Type B pancreatic cell (in vitro differentiated cells): Measurements from ENCODE around the gene MAGI1. TPM values are rescaled to one million over a fixed set of nuclear protein-coding genes. Genes with fewer than 3 reads are reported as not detected.

Experiments used
- DNase-seq: peaks from one replicate; pipeline ENCODE4 v3.0.0; 2021; ENCODE audit warnings: mixed read lengths; ENCODE audit not compliant: unreplicated experiment; ENCODE audit errors: extremely low spot score
- H3K27ac Mint-ChIP-seq: 2 replicates; pipeline ENCODE4 v1.8.0; 2021; ENCODE audit warnings: mild to moderate bottlenecking, mixed read lengths
- H3K27me3 Mint-ChIP-seq: 2 replicates; pipeline ENCODE4 v1.8.0; 2021; ENCODE audit warnings: mixed read lengths
- H3K36me3 Mint-ChIP-seq: 2 replicates; pipeline ENCODE4 v1.8.0; 2021; ENCODE audit warnings: mixed read lengths
- H3K4me1 Mint-ChIP-seq: one replicate; pipeline ENCODE4 v1.8.0; 2021; ENCODE audit warnings: mixed read lengths; ENCODE audit not compliant: unreplicated experiment
- H3K4me3 Mint-ChIP-seq: 2 replicates; pipeline ENCODE4 v1.8.0; 2021; ENCODE audit warnings: mild to moderate bottlenecking, mixed read lengths
- H3K9me3 Mint-ChIP-seq: 2 replicates; pipeline ENCODE4 v1.8.0; 2021; ENCODE audit warnings: mixed read lengths
- total RNA-seq: library from RNA; stranded (reverse); gene quantifications from 2 replicates; pipeline ENCODE4 v1.2.1, GENCODE V29; 2021; ENCODE audit warnings: low replicate concordance
- TF ChIP-seq, protein P1 (sequence below): fragments of 200-600 bp; sonication (generic); conservative IDR thresholded peaks from 2 replicates; pipeline ENCODE4 v1.5.0; 2021; ENCODE audit warnings: antibody characterized with exemption, mild to moderate bottlenecking

MAGI1 gene
- total RNA-seq, 1 donor from 2014 or later, result 53.1 TPM

DNA sequence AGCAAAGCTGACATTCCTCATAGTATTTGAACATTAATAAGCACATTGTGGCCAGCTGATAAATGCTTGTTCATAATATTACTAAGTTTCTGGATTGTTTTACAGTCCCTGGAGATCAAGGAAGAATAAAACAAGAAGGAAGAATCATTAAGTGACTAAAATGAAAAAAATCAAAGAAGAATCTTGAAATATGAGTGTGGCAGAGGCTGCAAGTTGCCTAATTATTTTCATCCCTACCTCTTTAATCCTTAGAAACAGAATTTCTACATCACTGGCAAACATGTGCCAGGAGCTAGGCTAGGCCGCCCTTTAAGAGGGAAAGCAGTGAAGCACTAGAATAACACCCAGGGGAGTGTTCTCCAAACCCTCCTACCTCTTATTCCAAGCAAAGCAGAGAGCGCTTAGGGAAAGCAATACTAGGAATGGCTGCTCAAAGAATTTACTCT is 98.9 kb downstream of the MAGI1 start:
- H3K4me1 Mint-ChIP-seq, result peaks cover 25% of the 10 kb centered on the region
- H3K27ac Mint-ChIP-seq, result no peak overlapping the region
- DNase-seq, result no peak
- peaks cover 4% of the 10 kb centered on the region for H3K9me3 Mint-ChIP-seq
- TF ChIP-seq, protein P1, sequence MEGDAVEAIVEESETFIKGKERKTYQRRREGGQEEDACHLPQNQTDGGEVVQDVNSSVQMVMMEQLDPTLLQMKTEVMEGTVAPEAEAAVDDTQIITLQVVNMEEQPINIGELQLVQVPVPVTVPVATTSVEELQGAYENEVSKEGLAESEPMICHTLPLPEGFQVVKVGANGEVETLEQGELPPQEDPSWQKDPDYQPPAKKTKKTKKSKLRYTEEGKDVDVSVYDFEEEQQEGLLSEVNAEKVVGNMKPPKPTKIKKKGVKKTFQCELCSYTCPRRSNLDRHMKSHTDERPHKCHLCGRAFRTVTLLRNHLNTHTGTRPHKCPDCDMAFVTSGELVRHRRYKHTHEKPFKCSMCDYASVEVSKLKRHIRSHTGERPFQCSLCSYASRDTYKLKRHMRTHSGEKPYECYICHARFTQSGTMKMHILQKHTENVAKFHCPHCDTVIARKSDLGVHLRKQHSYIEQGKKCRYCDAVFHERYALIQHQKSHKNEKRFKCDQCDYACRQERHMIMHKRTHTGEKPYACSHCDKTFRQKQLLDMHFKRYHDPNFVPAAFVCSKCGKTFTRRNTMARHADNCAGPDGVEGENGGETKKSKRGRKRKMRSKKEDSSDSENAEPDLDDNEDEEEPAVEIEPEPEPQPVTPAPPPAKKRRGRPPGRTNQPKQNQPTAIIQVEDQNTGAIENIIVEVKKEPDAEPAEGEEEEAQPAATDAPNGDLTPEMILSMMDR, result no peak
- H3K36me3 Mint-ChIP-seq, result no peaks in the 10 kb centered on the region
- H3K4me3 Mint-ChIP-seq, result no peak overlapping the region
- no peaks in the 10 kb centered on the region for H3K27me3 Mint-ChIP-seq

DNA sequence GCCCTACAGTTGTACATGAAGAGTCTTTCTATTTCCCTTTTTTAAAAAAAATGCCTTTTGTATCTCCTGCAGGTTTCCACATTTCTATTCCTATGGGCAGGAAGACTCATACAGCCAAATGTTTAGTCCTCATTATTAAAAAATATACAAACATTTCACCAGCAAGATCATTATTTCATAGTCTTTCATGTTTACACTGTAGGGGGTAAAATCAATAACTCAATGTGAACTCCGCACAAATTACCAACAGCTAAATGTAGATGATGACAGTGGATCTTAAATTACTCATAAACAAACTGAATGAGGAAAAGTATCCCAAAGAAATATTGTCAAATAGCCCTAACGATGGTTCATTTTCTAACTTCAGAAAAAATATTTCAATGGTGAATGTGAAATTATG is 99.5 kb downstream of the MAGI1 start:
- Mint-ChIP-seq H3K36me3 (no peaks in the 10 kb centered on the region), H3K9me3 (peaks cover 5% of the 10 kb centered on the region), H3K4me3 (no peak overlapping the region), H3K27ac (no peak overlapping the region), H3K4me1 (peaks cover 26% of the 10 kb centered on the region), H3K27me3 (no peaks in the 10 kb centered on the region)
- TF ChIP-seq, protein P1, result no peak
- DNase-seq, result no peak

DNA sequence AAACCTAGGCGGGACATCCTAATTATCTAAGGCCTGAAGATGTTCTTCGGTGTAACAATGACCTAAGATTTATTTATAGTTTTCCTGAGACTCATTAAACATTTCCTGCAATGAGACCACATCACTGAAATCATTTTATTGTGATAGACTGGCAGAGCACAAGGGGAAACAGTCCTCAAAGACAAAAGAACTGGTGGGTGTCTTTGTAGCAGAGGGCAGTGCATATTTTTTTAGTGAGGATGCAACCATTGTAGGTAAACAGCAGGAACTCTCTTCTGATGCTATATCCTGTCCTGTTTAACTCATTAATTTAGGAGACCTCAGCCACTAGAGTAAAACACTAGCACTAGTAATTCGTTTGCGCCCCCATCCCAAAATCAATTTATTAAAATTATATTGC is 100.0 kb downstream of the MAGI1 start:
- DNase-seq, result no peak
- TF ChIP-seq, protein P1, result no peak
- H3K27me3 Mint-ChIP-seq, result no peaks in the 10 kb centered on the region
- no peak overlapping the region for H3K4me3 Mint-ChIP-seq
- peaks cover 5% of the 10 kb centered on the region for H3K9me3 Mint-ChIP-seq
- H3K27ac Mint-ChIP-seq, result no peak overlapping the region
- H3K4me1 Mint-ChIP-seq, result peaks cover 26% of the 10 kb centered on the region
- H3K36me3 Mint-ChIP-seq, result no peaks in the 10 kb centered on the region

DNA sequence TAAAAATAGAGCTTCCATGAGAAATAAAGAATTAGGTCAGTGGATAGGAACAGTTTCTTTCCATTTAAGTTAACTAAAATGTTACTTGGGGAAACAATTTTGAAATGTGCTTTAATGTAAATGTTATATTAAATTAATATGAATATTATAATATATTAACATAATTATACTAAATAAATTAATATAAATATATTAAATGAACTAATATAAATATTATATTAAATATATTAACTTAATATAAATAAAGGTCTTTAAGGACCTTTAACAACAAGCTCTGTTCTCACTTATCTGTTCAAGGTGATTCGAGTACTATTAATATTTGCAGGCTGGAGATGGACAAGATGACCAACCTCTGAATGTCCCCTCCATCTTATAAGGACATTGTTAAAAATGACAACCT is 100.6 kb downstream of the MAGI1 start:
- Mint-ChIP-seq H3K36me3 (peaks cover 3% of the 10 kb centered on the region), H3K27me3 (no peaks in the 10 kb centered on the region), H3K27ac (no peak overlapping the region), H3K4me3 (no peak overlapping the region), H3K4me1 (peaks cover 26% of the 10 kb centered on the region), H3K9me3 (peaks cover 5% of the 10 kb centered on the region)
- TF ChIP-seq, protein P1, result no peak
- no peak for DNase-seq

DNA sequence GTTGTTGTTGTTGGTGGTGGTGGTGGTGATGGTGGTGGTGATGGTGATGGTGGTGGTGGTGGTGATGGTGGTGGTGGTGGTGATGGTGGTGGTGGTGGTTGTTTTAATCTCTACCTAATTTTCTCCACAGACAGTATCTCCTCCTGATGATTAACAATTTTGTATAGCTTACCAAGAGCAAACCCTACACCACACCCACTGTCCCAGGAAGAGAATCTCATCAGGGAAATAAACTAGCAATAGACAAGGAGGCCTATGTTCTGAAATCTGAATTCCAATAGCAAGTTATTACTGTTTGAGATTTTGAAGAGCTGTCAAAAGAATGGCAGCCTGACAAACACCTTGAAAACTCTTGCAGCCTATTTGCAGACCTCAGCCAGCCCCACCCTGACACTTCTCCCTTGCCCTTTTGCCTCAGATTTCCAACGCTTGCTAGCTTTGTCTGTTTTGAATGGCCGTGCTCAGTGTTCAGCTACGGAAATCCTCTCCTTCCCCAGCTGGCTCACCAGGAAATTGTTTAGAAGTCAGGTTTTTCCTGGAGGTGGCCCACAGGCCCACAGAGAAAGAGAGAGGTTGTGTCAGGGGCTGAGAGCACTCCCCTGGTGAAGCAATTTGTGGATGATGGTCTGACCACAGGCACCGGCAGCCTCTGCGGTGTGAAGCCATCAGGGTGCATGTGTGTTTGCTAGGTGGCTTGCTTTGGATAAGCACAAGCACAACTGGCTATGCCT is 101.6 kb downstream of the MAGI1 start:
- H3K9me3 Mint-ChIP-seq, result peaks cover 5% of the 10 kb centered on the region
- H3K36me3 Mint-ChIP-seq, result peaks cover 3% of the 10 kb centered on the region
- H3K27me3 Mint-ChIP-seq, result no peaks in the 10 kb centered on the region
- peak overlapping the region; percentile 50 for H3K27ac Mint-ChIP-seq
- TF ChIP-seq, protein P1, result no peak
- DNase-seq, result no peak
- H3K4me3 Mint-ChIP-seq, result peak overlapping the region; percentile 24
- peaks cover 26% of the 10 kb centered on the region for H3K4me1 Mint-ChIP-seq
